ENCODE measurements around the gene CNFN. TPM values are rescaled to one million over a fixed set of nuclear protein-coding genes. Genes with fewer than 3 reads are reported as not detected.

CNFN gene
- total RNA-seq, 1 experiment from 2014 or later: not detected

DNA sequence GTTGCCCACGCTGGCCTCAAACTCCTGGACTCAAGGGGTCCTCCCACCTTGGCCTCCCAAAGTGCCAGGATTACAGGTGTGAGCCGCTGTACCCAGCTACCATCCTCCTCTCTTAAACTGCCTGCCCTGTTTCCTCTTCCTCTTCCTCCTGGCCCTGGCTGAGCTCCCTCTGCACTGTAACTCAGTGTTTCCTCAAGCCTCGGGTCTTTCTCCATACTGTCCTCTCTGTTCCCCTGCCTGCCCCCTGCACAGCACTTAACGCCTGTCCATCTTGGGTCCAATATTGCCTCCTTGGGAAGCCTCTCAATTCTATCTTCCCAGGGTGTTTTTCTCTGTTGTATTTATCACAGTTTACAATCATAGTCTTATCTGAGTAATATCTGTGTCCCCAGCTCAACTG lies 31.0 kb upstream of the CNFN start:
- no peak for DNase-seq
- Histone ChIP-seq H3K36me3 (no peaks in the 10 kb centered on the region), H3K4me3 (no peak overlapping the region), H3K9me3 (replicated peaks) (no peaks in the 10 kb centered on the region), H3K27ac (no peak overlapping the region), H3K4me1 (no peaks in the 10 kb centered on the region), H3K27me3 (no peaks in the 10 kb centered on the region)

DNA sequence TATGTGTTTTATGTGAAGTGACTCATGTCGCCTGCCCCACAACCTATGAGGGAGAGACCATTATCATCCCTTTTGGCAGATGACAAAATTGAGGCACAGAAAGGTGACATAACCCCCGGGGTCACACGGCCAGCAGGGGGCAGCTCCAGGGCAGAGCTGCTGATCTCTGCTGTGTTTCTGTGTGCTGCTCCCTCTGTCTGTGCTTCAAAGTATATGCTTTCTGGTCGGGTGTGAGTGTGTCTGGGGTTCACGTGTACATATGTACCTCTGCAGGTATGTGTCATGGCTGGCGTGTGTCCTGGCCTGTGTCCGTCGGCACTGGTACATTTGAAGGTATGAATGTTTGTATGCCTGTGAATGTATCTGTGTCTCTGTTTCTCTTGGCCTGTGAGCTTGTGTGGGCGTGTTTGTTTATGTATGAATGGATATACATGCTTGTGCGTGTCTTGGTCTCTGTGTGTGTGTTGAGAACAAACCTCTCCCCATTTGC lies 30.0 kb upstream of the CNFN start:
- peak in 1 of 2 experiments; percentile 40 for DNase-seq
- no peaks in the 10 kb centered on the region for H3K4me1 ChIP-seq
- H3K9me3 ChIP-seq (replicated peaks): no peaks in the 10 kb centered on the region
- H3K36me3 ChIP-seq: no peaks in the 10 kb centered on the region
- H3K27me3 ChIP-seq: no peaks in the 10 kb centered on the region
- no peak overlapping the region for H3K27ac ChIP-seq
- no peak overlapping the region for H3K4me3 ChIP-seq

- no peaks in the 10 kb centered on the region for H3K9me3 ChIP-seq (replicated peaks)
- no peaks in the 10 kb centered on the region for H3K4me1 ChIP-seq
- no peaks in the 10 kb centered on the region for H3K36me3 ChIP-seq
- no peak overlapping the region for H3K4me3 ChIP-seq
- no peak for DNase-seq
- H3K27ac ChIP-seq: no peak overlapping the region
- no peaks in the 10 kb centered on the region for H3K27me3 ChIP-seq
Observed at GRCh38 chr19:42419309-42419708, 29.2 kb upstream of the CNFN start.

DNA sequence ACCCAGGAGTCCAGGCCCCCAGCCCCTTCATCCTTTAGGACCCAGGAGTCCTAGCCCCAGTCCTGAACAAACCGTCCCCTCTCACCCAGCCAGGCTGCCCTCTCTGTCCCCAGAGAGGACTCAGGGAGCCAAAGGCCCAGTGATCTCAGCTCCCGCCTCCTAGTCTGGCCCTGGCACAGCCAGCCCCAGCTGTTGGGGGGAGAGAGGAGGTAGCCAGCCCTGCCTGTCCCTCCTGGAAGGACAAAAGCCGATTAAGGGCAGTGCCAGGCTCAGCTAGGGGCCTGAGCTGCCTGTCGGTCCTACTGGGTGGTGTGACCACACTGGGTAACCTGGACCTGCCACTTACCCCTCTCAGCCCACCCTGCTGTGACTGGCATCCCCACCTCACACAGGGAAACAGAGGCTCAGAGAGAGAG lies 22.6 kb upstream of the CNFN start:
- Histone ChIP-seq H3K4me1 (peaks cover 3% of the 10 kb centered on the region; the same call in 1 of the 2 replicates), H3K36me3 (no peaks in the 10 kb centered on the region), H3K27me3 (no peaks in the 10 kb centered on the region), H3K4me3 (no peak overlapping the region), H3K9me3 (replicated peaks) (no peaks in the 10 kb centered on the region), H3K27ac (no peak overlapping the region)
- DNase-seq: peak in 1 of 2 experiments; percentile 32

- Histone ChIP-seq H3K4me1 (peaks cover 3% of the 10 kb centered on the region; the same call in 1 of the 2 replicates), H3K9me3 (replicated peaks) (no peaks in the 10 kb centered on the region), H3K36me3 (no peaks in the 10 kb centered on the region), H3K4me3 (no peak overlapping the region), H3K27me3 (no peaks in the 10 kb centered on the region), H3K27ac (no peak overlapping the region)
- DNase-seq: peak; percentile 73
Observed at GRCh38 chr19:42412227-42412626, 22.1 kb upstream of the CNFN start.

GRCh38 chr19:42411581-42412178 lies 21.6 kb upstream of the CNFN start:
- Histone ChIP-seq H3K36me3 (no peaks in the 10 kb centered on the region), H3K9me3 (replicated peaks) (no peaks in the 10 kb centered on the region), H3K4me1 (peaks cover 3% of the 10 kb centered on the region; the same call in 1 of the 2 replicates), H3K4me3 (no peak overlapping the region), H3K27me3 (no peaks in the 10 kb centered on the region), H3K27ac (no peak overlapping the region)
- DNase-seq: no peak

- no peak for DNase-seq
- H3K9me3 ChIP-seq (replicated peaks): no peaks in the 10 kb centered on the region
- no peak overlapping the region for H3K27ac ChIP-seq
- H3K36me3 ChIP-seq: no peaks in the 10 kb centered on the region
- peaks cover 3% of the 10 kb centered on the region; the same call in 1 of the 2 replicates for H3K4me1 ChIP-seq
- no peaks in the 10 kb centered on the region for H3K27me3 ChIP-seq
- no peak overlapping the region for H3K4me3 ChIP-seq
Observed at GRCh38 chr19:42410371-42410770, 20.3 kb upstream of the CNFN start.

- DNase-seq: no peak
- H3K4me3 ChIP-seq: no peak overlapping the region
- no peaks in the 10 kb centered on the region for H3K36me3 ChIP-seq
- no peaks in the 10 kb centered on the region for H3K9me3 ChIP-seq (replicated peaks)
- no peaks in the 10 kb centered on the region for H3K27me3 ChIP-seq
- H3K27ac ChIP-seq: no peak overlapping the region
- H3K4me1 ChIP-seq: peaks cover 3% of the 10 kb centered on the region; the same call in 1 of the 2 replicates
Observed at GRCh38 chr19:42409477-42409876, 19.4 kb upstream of the CNFN start.

GRCh38 chr19:42407816-42408175 lies 17.7 kb upstream of the CNFN start:
- no peak overlapping the region for H3K27ac ChIP-seq

DNA sequence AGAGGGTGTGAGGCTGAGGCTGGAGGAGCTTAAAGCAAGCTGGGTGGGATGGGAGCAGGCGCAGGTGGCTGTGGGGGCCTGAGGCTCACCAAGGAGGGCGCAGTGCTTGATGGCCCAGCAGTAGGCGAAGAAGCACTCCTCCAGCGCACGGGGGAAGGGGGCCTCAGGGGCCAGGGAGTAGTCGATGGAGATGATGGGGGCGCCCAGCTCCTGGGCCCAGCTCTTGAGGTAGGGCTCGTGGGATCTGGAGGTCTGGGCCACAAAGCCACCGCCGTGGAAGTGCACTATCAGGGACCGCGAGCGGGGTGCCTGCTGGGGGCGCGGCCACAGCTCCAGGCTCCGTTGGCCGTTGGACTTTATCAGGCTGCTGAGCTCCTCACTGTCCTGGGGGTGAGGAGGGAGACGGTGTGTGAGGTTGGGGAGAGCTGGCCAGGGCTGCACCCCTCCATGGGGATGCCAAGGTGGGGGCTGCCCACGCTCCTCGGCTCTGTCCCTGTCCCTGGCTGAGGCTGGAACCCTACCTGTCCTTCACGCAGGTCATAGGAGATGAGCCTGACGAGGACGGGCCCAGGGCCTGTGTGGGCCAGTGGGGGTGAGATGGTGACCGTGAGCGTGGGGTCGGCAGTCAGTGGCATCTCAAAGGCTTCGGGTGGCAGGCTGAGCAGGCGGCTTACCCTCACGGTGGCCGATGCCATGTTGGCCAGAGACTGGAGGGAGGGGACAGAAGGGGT lies 17.2 kb upstream of the CNFN start:
- no peaks in the 10 kb centered on the region for H3K36me3 ChIP-seq
- no peaks in the 10 kb centered on the region for H3K9me3 ChIP-seq (replicated peaks)
- H3K4me1 ChIP-seq: peaks cover 3% of the 10 kb centered on the region; the same call in 1 of the 2 replicates
- no peak overlapping the region for H3K4me3 ChIP-seq
- peaks cover 8% of the 10 kb centered on the region for H3K27me3 ChIP-seq
- no peak overlapping the region for H3K27ac ChIP-seq
- DNase-seq: no peak

More at GRCh38 chr19:42407816-42408175, 17.7 kb upstream of the CNFN start:
- Histone ChIP-seq H3K27me3 (peaks cover 2% of the 10 kb centered on the region), H3K4me1 (peaks cover 3% of the 10 kb centered on the region; the same call in 1 of the 2 replicates), H3K4me3 (no peak overlapping the region), H3K9me3 (replicated peaks) (no peaks in the 10 kb centered on the region), H3K36me3 (no peaks in the 10 kb centered on the region)
- DNase-seq: no peak

DNA sequence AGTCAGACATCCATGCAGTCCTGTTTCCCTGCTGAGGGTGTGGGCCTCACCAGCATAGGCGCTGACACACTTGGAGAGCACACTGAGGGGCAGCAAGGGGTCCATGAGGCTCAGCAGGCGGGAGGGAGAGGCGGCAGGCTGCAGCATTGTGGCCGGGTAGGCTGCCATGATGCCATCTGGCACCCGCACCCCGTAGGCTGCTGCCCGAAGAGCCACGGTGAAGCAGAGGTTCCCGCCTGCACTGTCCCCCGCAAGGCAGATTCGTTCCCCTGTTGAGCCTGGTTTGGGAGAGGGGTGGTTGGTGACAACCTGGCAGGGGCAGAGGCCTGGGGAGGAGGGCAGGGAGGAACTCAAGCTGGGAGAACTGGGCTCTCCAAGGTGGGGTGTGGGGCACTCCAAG lies 16.0 kb upstream of the CNFN start:
- no peak overlapping the region for H3K4me3 ChIP-seq
- no peaks in the 10 kb centered on the region for H3K36me3 ChIP-seq
- DNase-seq: no peak

GRCh38 chr19:42403586-42403985 lies 13.5 kb upstream of the CNFN start:
- H3K36me3 ChIP-seq: no peaks in the 10 kb centered on the region
- H3K4me1 ChIP-seq: no peaks in the 10 kb centered on the region
- H3K27me3 ChIP-seq: peaks cover 12% of the 10 kb centered on the region
- no peak overlapping the region for H3K4me3 ChIP-seq
- DNase-seq: peak in 1 of 2 experiments; percentile 19
- no peaks in the 10 kb centered on the region for H3K9me3 ChIP-seq (replicated peaks)
- H3K27ac ChIP-seq: no peak overlapping the region

More for the DNA sequence above, 16.0 kb upstream of the CNFN start:
- Histone ChIP-seq H3K4me1 (no peaks in the 10 kb centered on the region), H3K27me3 (peaks cover 12% of the 10 kb centered on the region), H3K27ac (no peak overlapping the region), H3K9me3 (replicated peaks) (no peaks in the 10 kb centered on the region)

GRCh38 chr19:42402376-42403116 lies 12.4 kb upstream of the CNFN start:
- H3K4me3 ChIP-seq: no peak overlapping the region
- peaks cover 12% of the 10 kb centered on the region for H3K27me3 ChIP-seq
- no peak for DNase-seq
- H3K27ac ChIP-seq: no peak overlapping the region
- no peaks in the 10 kb centered on the region for H3K4me1 ChIP-seq
- H3K9me3 ChIP-seq (replicated peaks): no peaks in the 10 kb centered on the region
- no peaks in the 10 kb centered on the region for H3K36me3 ChIP-seq

GRCh38 chr19:42401365-42402303 lies 11.5 kb upstream of the CNFN start:
- Histone ChIP-seq H3K4me3 (peak overlapping the region; percentile 52), H3K36me3 (no peaks in the 10 kb centered on the region), H3K4me1 (no peaks in the 10 kb centered on the region), H3K27ac (no peak overlapping the region), H3K9me3 (replicated peaks) (no peaks in the 10 kb centered on the region), H3K27me3 (peaks cover 12% of the 10 kb centered on the region)
- peak; percentile 75 to 85 for DNase-seq
